DOHH2 (cell line): ENCODE data around the gene FMOD.

ENCODE experiments used
- EZH2phosphoT487 ChIP-seq: fragments of 200-600 bp; sonication (generic); IDR thresholded peaks from 2 replicates; pipeline ENCODE4 v1.6.1; 2017; ENCODE audit warnings: borderline replicate concordance, mild to moderate bottlenecking, antibody characterized with exemption, low read length, moderate library complexity, mixed read lengths
- TF ChIP-seq, protein P1 (sequence below): fragments of 200-600 bp; sonication (generic); IDR thresholded peaks from one replicate; pipeline ENCODE4 v1.5.1; 2014; ENCODE audit warnings: antibody characterized with exemption, mild to moderate bottlenecking, low read depth, low read length; ENCODE audit not compliant: poor library complexity, severe bottlenecking

DNA sequence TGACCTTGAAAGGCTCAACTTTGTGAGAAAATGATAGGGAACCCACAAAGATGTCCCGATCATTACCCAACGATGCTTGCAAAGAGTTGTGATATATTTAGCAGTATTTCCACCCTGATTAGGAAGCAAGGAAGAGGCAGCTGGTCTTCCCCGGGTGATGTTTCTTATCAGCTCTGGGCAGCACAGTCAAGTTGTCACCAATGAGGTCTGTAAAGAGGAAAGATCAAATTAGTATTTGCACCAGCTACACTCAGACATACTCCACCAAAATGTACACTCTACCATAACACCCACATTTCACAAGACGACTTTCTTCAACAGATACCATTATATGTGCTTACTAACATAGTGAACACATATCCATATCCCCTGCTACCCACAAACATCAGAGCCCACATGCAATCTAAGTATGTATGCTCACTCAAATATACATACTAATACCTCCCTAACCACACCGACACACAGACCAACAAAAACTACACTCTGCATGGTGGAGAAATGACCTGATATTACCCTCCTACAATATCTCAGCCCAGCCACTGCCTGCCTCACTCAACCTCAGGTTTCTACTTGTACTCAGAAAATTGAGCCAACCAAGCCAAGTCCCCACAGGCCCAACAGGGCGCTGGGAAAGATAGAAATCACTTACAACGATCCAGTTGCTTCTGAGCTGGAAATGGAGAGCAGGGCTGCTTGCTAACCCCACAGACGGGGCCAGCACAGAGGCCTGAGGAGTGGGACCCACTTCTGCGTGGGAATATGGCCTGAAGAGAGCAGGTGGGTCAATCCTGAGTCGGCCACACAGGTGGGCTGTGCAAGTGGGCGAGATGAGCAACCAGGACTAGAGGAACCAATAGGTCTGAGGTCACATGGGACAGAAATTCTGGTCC is 50.2 kb downstream of the FMOD start:
- TF ChIP-seq, protein P1, sequence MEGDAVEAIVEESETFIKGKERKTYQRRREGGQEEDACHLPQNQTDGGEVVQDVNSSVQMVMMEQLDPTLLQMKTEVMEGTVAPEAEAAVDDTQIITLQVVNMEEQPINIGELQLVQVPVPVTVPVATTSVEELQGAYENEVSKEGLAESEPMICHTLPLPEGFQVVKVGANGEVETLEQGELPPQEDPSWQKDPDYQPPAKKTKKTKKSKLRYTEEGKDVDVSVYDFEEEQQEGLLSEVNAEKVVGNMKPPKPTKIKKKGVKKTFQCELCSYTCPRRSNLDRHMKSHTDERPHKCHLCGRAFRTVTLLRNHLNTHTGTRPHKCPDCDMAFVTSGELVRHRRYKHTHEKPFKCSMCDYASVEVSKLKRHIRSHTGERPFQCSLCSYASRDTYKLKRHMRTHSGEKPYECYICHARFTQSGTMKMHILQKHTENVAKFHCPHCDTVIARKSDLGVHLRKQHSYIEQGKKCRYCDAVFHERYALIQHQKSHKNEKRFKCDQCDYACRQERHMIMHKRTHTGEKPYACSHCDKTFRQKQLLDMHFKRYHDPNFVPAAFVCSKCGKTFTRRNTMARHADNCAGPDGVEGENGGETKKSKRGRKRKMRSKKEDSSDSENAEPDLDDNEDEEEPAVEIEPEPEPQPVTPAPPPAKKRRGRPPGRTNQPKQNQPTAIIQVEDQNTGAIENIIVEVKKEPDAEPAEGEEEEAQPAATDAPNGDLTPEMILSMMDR: no peak
- no peak for TF ChIP-seq EZH2phosphoT487
